Liver (tissue), 9 donors: ENCODE measurements around the gene ANKRD65. TPM values are rescaled to one million over a fixed set of nuclear protein-coding genes. Genes with fewer than 3 reads are reported as not detected.
"Not testable (repeated sequence)": the region's sequence is repeated elsewhere in the genome, so short reads cannot be mapped to it uniquely, and the experiment has no call there.

ENCODE experiments used
- DNase-seq: peaks from one replicate; pipeline ENCODE4 v3.0.0-alpha.2; 2017; ENCODE audit warnings: low spot score
- H3K27ac ChIP-seq, 2 donors: one replicate each; pipeline ENCODE4 v1.7.0; 2013; ENCODE audit warnings: inconsistent platforms in 2 of 2, low read length in 2 of 2, control low read depth in 1 of 2, low read depth in 1 of 2, mild to moderate bottlenecking in 1 of 2
- H3K27me3 ChIP-seq, 4 donors: one replicate each; pipeline versions ENCODE4 v1.6.1 to v1.7.0; 2013; ENCODE audit warnings: low read length in 3 of 4, inconsistent platforms in 1 of 4, mild to moderate bottlenecking in 1 of 4, moderate library complexity in 1 of 4; ENCODE audit not compliant: control insufficient read depth in 4 of 4, insufficient read depth in 4 of 4
- H3K36me3 ChIP-seq, 4 donors: one replicate each; pipeline versions ENCODE4 v1.6.1 to v1.7.0; 2013; ENCODE audit warnings: low read length in 3 of 4, mild to moderate bottlenecking in 3 of 4, low read depth in 1 of 4, moderate library complexity in 1 of 4; ENCODE audit not compliant: control insufficient read depth in 4 of 4, insufficient read depth in 3 of 4
- H3K4me1 ChIP-seq, 4 donors: one replicate each; pipeline versions ENCODE4 v1.6.1 to v1.7.0; 2013; ENCODE audit warnings: low read length in 3 of 4, mild to moderate bottlenecking in 3 of 4, moderate library complexity in 1 of 4; ENCODE audit not compliant: control insufficient read depth in 4 of 4, insufficient read depth in 4 of 4
- H3K4me3 ChIP-seq, 3 donors: one replicate each; pipeline versions ENCODE4 v1.6.1 to v1.7.0; 2013; ENCODE audit warnings: low read length in 3 of 3, control low read depth in 1 of 3, low read depth in 1 of 3, mild to moderate bottlenecking in 1 of 3
- H3K9ac ChIP-seq, 2 donors: one replicate each; pipeline ENCODE4 v1.7.0; 2013; ENCODE audit warnings: low read length in 2 of 2, mild to moderate bottlenecking in 2 of 2, moderate library complexity in 2 of 2, control low read depth in 1 of 2, low read depth in 1 of 2
- H3K9me3 ChIP-seq, 4 donors: one replicate each; pipeline versions ENCODE4 v1.6.1 to v1.7.0; 2013; ENCODE audit warnings: low read length in 3 of 4; ENCODE audit not compliant: control insufficient read depth in 4 of 4
- FOXA2 ChIP-seq: IDR thresholded peaks from 2 replicates; pipeline ENCODE4 v1.6.1; 2016; ENCODE audit warnings: antibody characterized with exemption
- JUND ChIP-seq, 2 donors: IDR thresholded peaks; 2 replicates each; pipeline ENCODE4 v1.6.1; 2016; ENCODE audit warnings: antibody characterized with exemption in 2 of 2
- RAD21 ChIP-seq, 2 donors: IDR thresholded peaks; 2 replicates each; pipeline ENCODE4 v1.6.1; 2016; ENCODE audit warnings: antibody characterized with exemption in 2 of 2, mild to moderate bottlenecking in 2 of 2
- TAF1 ChIP-seq: conservative IDR thresholded peaks from 2 replicates; pipeline ENCODE4 v1.6.1; 2016; ENCODE audit warnings: antibody characterized with exemption, mild to moderate bottlenecking
- YY1 ChIP-seq: IDR thresholded peaks from 2 replicates; pipeline ENCODE4 v1.6.1; 2016; ENCODE audit warnings: antibody characterized with exemption, mild to moderate bottlenecking
- WGBS: extraction: QIAGEN DNeasy Blood & Tissue Kit; methylation state at CpG from one replicate; pipeline ENCODE4 v1.1.7; 2013; 5-methylcytosine and 5-hydroxymethylcytosine counted together
- polyA plus RNA-seq, 2 donors: library from polyadenylated mRNA; stranded (reverse) in 1 of 2; unstranded in 1 of 2; fragments of 200-250 nt in 1 of 2; fragments of >200 nt in 1 of 2; fragmentation: Nextera tagmentation in 1 of 2; extraction: Ambion mirVana in 1 of 2; gene quantifications; one replicate each; pipeline versions ENCODE4 v1.2.1 to v1.2.3, GENCODE V29; 2013 to 2015
- total RNA-seq, 2 donors: library from RNA; depleted of rRNA; stranded (reverse); fragments of >200 nt; gene quantifications; one replicate each; pipeline ENCODE4 v1.2.3, GENCODE V29; 2014
- TF ChIP-seq, protein P1 (sequence below): IDR thresholded peaks from 2 replicates; pipeline ENCODE4 v1.6.1; 2016; ENCODE audit warnings: antibody characterized with exemption
- TF ChIP-seq, protein P2 (sequence below): IDR thresholded peaks from 2 replicates; pipeline ENCODE4 v1.6.1; 2016; ENCODE audit warnings: antibody characterized with exemption
- TF ChIP-seq, protein P3 (sequence below): IDR thresholded peaks from 2 replicates; pipeline ENCODE4 v1.6.1; 2016; ENCODE audit warnings: antibody characterized with exemption, mild to moderate bottlenecking
- TF ChIP-seq, protein P4 (sequence below): fragments of 150-350 bp; IDR thresholded peaks from 2 replicates; pipeline ENCODE4 v1.5.1; 2017; ENCODE audit warnings: improper control_type of control experiment, low read depth, low read length; ENCODE audit not compliant: missing input control
- donor health status: healthy.
- donor health status: healthy.
- donor health status: healthy.
- donor health status: healthy.
- donor health status: healthy.

The ANKRD65 gene
- total and polyA plus RNA-seq, 4 donors, result 0.14 to 0.31 (median 0.23) TPM

DNA sequence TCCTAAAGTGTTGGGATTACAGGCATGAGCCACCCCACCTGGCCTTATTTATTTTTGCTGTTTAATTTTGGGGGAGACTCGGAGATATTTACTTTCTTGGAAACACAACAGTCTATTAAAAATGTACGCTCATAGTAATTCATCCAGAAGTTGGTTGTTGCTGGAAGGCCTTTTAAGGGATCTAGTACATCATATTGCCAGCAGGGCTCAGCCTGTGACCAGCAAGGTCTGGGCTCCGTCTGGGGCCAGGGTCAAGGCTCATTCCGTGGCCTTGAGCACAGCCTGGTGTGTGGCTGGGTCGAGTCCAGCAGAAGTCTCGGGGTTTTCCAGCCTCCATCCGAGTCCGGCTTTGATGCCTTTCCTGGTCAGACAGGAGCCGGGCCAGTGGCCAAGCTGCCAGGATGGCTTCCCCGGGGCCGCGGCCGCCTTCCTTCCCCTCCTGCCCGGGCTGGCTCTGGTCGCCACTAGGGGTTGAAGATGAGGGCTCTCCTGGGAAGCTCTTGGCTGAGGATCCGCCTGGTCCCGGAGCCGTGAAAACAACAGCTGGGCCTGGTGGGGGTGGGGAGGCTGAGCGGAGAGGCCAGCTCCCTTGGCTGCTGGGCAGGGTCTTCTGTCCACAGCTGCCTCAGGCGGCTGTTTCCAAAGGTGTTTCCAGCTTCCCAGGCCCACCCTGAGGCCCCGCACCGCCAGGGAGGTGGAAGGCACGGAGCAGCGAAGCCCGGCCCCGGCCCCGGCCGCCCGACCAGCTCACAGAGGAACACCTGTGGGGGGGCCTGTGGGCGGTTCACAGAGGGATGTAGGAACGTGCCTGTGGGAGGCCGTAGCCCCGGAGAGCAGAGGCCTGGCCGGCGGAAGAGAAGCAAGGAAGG, 9.3 kb upstream of the ANKRD65 start (continued):
- no peak for TF ChIP-seq JUND (IDR thresholded peaks at IDR 0.05)

DNA sequence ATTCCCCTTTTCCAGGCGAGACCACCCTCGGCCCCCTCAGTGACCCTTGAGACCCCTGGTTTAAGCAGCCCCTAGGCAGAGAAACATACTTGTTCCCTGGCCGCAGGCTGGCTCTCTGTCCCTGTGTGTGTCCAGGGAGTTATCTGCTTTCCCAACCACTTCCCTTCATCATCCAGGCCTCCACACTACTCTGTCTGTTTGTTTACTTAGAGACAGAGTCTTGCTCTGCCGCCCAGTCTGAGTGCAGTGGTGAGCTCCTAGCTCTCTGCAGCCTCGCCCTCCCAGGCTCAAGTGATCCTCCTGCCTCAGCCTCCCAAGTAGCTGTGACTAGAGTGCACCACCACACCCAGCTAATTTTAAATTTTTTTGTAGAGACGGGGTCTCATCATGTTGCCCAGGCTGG, 8.6 kb upstream of the ANKRD65 start:
- Histone ChIP-seq H3K4me3 (no peak overlapping the region), H3K9me3 (no peaks in the 10 kb centered on the region), H3K4me1 (peaks cover 20 to 52% (median 41%) of the 10 kb centered on the region in 4 donors), H3K36me3 (no peaks in the 10 kb centered on the region), H3K27me3 (no peaks in the 10 kb centered on the region), H3K27ac (peak overlapping the region; percentile 74 to 87), H3K9ac (no peak overlapping the region)
- TF ChIP-seq TAF1 (peak; percentile 38), FOXA2 (peak; percentile 35), RAD21 (IDR thresholded peaks at IDR 0.05) (no peak)
- TF ChIP-seq, protein P1, sequence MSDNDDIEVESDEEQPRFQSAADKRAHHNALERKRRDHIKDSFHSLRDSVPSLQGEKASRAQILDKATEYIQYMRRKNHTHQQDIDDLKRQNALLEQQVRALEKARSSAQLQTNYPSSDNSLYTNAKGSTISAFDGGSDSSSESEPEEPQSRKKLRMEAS, result no peak
- TF ChIP-seq, protein P2, sequence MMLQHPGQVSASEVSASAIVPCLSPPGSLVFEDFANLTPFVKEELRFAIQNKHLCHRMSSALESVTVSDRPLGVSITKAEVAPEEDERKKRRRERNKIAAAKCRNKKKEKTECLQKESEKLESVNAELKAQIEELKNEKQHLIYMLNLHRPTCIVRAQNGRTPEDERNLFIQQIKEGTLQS, result no peak
- TF ChIP-seq, protein P3, sequence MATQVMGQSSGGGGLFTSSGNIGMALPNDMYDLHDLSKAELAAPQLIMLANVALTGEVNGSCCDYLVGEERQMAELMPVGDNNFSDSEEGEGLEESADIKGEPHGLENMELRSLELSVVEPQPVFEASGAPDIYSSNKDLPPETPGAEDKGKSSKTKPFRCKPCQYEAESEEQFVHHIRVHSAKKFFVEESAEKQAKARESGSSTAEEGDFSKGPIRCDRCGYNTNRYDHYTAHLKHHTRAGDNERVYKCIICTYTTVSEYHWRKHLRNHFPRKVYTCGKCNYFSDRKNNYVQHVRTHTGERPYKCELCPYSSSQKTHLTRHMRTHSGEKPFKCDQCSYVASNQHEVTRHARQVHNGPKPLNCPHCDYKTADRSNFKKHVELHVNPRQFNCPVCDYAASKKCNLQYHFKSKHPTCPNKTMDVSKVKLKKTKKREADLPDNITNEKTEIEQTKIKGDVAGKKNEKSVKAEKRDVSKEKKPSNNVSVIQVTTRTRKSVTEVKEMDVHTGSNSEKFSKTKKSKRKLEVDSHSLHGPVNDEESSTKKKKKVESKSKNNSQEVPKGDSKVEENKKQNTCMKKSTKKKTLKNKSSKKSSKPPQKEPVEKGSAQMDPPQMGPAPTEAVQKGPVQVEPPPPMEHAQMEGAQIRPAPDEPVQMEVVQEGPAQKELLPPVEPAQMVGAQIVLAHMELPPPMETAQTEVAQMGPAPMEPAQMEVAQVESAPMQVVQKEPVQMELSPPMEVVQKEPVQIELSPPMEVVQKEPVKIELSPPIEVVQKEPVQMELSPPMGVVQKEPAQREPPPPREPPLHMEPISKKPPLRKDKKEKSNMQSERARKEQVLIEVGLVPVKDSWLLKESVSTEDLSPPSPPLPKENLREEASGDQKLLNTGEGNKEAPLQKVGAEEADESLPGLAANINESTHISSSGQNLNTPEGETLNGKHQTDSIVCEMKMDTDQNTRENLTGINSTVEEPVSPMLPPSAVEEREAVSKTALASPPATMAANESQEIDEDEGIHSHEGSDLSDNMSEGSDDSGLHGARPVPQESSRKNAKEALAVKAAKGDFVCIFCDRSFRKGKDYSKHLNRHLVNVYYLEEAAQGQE, result no peak
- no peak for DNase-seq
- 55% methylated on average over 6 of the region's 6 CpGs for WGBS

DNA sequence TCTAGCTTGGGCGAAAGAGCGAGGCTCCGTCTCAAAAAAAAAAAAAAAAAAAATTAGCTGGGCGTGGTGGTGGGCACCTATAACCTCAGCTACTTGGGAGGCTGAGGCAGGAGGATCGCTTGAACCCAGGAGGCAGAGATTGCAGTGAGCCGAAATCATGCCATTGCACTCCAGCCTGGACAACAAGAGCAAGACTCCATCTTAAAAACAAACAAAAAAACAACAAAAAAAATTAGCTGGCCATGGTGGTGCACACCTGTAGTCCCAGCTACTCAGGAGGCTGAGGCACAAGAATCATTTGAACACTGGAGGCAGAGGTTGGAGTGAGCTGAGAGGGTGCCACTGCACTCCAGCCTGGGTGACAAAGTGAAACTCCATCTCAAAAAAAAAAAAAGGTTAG, 7.9 kb upstream of the ANKRD65 start:
- H3K9me3 ChIP-seq, H3K9ac ChIP-seq, H3K36me3 ChIP-seq, H3K4me3 ChIP-seq, DNase-seq, H3K27me3 ChIP-seq, H3K27ac ChIP-seq: not testable (repeated sequence)
- WGBS, result 96% methylated on average over 6 of the region's 6 CpGs
- H3K4me1 ChIP-seq, result peaks cover 13 to 45% (median 33%) of the 10 kb centered on the region in 4 donors

DNA sequence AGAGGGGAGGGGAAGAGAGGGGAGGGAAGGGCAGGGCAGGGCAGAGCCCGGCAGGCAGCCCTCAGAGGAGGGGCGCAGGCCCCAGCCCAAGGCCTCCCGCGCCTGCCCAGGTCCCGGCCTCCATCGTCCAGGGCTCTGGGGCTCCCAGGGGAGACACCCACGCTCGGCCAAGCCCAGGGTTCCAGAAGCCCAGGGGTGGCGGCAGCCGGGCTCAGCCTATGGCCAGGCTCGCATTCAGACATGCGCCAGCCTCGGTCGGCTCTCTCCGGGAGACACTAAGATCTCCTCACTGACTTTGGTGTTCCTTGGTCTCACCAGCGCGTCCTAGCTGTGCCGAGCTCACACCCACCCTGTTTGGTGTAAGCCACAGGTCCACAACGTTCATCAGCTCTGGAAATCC, 7.1 kb upstream of the ANKRD65 start:
- 90% methylated on average over 19 of the region's 19 CpGs for WGBS
- Histone ChIP-seq H3K27ac (no peak overlapping the region), H3K9ac (no peak overlapping the region), H3K9me3 (no peaks in the 10 kb centered on the region), H3K4me3 (no peak overlapping the region), H3K27me3 (no peaks in the 10 kb centered on the region), H3K36me3 (no peaks in the 10 kb centered on the region), H3K4me1 (peaks cover 11 to 37% (median 26%) of the 10 kb centered on the region in 4 donors)
- TF ChIP-seq, protein P3, result no peak
- TF ChIP-seq, protein P4, sequence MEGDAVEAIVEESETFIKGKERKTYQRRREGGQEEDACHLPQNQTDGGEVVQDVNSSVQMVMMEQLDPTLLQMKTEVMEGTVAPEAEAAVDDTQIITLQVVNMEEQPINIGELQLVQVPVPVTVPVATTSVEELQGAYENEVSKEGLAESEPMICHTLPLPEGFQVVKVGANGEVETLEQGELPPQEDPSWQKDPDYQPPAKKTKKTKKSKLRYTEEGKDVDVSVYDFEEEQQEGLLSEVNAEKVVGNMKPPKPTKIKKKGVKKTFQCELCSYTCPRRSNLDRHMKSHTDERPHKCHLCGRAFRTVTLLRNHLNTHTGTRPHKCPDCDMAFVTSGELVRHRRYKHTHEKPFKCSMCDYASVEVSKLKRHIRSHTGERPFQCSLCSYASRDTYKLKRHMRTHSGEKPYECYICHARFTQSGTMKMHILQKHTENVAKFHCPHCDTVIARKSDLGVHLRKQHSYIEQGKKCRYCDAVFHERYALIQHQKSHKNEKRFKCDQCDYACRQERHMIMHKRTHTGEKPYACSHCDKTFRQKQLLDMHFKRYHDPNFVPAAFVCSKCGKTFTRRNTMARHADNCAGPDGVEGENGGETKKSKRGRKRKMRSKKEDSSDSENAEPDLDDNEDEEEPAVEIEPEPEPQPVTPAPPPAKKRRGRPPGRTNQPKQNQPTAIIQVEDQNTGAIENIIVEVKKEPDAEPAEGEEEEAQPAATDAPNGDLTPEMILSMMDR, result no peak
- TF ChIP-seq YY1, result no peak
- no peak for DNase-seq
